CD4-positive, alpha-beta T cell treated with Interleukin-6 for 4 hours (primary cell): ENCODE data around the gene ZGRF1.
A peak's percentile ranks its signal among the peaks of the same experiment; 100 is the strongest.
"Not testable (repeated sequence)": the region's sequence is repeated elsewhere in the genome, so short reads cannot be mapped to it uniquely, and the experiment has no call there.

Experiments used
- DNase-seq: peaks from one replicate; pipeline ENCODE4 v3.0.0-alpha.2; 2020; ENCODE audit warnings: mixed read lengths

The ZGRF1 gene

DNA sequence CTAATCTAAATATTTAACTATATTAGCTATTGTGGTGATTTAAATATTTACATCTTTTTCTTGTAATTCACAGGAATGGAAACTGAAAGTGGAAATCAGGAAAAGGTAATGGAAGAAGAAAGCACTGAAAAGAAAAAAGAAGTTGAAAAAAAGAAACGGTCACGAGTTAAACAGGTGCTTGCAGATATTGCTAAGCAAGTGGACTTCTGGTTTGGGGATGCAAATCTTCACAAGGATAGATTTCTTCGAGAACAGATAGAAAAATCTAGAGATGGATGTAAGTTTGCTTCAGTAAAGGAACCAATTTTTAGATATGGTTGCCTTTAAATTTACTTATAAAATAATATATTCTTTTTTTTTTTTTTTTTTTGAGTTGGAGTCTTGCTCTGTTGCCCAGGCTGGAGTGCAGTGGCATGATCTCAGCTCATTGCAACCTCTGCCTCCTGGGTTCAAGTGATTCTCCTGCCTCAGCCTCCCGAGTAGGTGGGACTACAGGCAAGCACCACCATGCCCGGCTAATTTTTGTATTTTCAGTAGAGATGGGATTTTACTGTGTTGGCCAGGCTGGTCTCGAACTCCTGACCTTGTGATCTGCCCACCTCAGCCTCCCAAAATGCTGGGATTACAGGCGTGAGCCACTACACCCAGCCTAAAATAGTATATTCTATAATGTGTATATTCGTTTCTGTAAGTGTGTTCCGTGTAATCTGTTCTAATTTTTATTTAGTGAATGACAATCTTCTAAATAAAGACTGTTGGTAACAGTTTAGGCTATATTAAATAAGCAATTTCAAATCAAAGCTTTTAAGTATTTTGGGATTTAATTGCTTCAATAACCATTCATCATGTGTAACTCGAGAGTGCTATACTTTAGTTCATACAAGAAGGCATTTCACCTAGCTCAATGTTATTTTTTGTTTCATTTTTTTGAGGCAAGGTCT lies 8.2 kb upstream of the ZGRF1 start:
- DNase-seq = not testable (repeated sequence)

GRCh38 chr4:112642526-112642925 lies 5.8 kb upstream of the ZGRF1 start:
- DNase-seq = no peak

GRCh38 chr4:112637552-112637866 lies 800 bp upstream of the ZGRF1 start:
- DNase-seq = no peak

GRCh38 chr4:112633477-112634235 lies 3.1 kb downstream of the ZGRF1 start:
- DNase-seq = peak; percentile 4

DNA sequence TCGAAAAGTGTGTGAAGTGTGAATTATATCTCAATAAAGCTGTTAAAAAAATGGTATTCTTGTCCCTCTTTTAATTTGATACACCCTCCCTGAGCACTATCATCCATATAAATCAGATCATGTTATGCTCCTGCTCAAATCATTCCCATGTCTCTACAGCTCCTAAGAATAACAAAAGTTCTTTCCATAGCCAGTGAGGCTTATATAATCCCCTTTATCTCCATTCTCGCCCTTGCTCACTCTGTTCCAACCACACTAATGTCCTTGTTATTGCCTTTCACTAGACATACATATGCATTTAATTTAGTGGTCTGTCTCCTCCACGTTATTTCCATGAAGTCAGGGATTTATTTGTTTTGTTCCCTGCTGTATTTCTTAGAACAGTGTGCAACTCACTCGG lies 10.5 kb downstream of the ZGRF1 start:
- DNase-seq = no peak

DNA sequence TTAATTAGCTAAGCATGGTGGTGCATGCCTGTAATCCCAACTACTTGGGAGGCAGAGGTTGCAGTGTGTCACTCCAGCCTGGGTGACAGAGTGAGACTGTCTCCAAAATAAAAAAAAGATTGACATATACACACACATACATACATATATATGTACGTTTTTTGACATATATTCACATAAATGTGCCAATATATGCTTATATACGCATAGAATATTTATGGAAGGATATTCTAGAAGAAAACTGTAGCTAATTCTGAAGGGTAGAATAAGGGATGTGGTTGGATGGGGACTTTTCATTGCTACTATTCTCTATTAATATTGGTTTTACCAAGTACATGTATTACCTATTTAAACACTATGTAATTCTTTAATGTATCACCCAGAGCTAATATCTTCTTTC lies 19.7 kb downstream of the ZGRF1 start:
- DNase-seq = no peak

DNA sequence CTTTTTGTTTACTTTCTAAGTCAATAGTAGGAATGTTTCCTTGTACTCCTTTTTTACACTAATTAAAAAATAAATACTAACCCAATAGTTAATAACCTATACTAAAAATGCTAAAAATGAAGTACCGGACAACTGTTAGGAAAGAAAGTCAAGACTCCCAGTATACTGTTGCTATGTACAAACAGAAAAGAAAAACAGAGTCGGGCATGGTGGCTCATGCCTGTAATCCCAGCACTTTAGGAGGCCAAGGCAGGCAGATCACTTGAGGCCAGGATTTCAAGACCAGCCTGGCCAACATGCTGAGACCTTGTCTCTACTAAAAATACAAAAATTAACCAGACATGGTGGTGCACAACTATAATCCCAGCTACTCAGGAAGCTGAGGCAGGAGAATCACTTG lies 23.9 kb downstream of the ZGRF1 start:
- DNase-seq = not testable (repeated sequence)

- peak; percentile 53 for DNase-seq
Measured at GRCh38 chr4:112604589-112604988, 32.1 kb downstream of the ZGRF1 start.

GRCh38 chr4:112594993-112595392 lies 41.7 kb downstream of the ZGRF1 start:
- no peak for DNase-seq

DNA sequence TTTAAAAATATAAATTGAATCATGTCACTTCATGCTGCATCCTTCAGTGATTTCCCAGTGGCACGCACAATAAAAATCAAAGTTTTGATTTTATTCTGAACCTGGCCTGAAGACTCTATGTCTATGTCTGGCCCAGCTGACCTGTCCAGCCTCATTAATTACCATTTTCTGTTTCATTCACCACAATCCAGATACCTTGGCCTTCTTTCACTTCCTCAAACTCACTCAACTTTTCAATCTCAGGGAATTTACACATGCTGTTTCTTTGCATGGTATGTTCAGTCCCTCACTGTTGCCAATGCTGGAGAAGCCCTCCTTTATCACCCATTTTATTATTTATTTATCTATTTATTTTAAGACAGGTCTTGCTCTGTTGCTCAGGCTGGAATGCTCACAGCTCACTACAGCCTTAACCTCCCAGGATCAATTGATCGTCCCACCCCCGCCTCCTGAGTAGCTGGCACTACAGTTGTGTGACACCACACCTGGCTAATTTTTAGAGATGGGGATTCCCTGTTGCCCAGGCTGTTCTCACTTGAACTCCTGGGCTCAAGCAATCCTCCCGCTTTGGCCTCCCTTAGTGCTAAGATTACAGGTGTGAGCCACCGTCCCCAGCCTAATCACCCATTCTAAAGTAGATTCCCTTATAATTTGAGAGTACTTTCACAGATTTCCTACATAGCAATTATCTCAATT lies 43.1 kb downstream of the ZGRF1 start:
- DNase-seq = no peak

DNA sequence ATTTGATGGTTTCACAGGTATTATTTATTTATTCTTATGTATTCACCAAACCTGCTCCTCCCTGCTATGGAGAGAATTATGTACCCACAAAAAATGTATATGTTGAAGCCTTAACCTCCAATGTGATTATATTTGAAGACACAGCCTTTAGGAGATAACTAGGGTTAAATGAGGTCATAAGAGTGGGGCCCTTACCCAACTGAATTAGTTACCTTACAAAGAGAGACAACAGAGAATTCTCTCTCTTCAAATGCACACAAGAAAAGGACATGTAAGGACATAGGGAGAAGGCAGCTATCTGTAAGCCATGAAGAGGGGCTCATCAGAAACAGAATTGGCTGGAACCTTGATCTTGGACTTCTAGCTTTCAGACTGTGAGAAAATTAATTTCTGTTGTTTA lies 44.0 kb downstream of the ZGRF1 start:
- DNase-seq = no peak

DNA sequence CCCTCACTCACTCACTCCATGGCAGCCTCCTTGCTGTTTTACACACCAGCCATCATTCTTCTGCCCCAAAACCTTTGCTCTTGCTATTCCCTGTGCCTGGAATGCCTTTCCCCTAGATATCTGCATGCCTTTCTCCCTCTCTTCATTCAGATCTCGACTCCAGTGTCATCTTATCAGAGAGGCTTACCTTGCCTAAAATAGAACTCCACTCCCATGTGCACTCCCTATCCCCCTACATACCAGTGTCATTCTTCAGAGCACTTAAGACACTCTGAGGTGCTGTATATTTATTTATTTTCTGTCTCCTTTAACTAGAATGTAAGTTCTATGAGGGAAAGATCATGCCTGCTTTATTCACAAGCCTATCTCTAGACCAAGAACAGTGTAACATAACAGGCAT lies 45.1 kb downstream of the ZGRF1 start:
- DNase-seq = no peak

DNA sequence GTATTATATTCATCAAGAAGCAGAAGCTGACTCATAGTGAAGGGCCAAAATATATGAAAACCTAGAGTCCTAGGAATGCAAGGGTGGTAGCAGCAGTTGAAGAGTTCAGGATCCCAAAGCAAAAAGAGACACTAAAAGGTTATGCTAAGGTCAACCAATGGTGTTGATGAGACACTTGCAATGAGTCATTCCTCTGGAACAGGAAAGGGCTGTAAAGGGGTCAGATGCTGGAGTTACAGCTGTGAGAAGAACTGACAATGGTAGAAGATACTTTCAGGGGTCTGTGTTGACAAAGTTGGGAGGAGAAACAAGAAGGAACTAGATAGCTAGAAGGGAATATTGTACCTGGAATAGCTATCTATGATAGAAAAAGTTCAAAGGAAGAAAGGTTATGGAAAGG lies 47.5 kb downstream of the ZGRF1 start:
- no peak for DNase-seq

- DNase-seq = no peak
Measured at GRCh38 chr4:112585977-112586736, 50.6 kb downstream of the ZGRF1 start.

DNA sequence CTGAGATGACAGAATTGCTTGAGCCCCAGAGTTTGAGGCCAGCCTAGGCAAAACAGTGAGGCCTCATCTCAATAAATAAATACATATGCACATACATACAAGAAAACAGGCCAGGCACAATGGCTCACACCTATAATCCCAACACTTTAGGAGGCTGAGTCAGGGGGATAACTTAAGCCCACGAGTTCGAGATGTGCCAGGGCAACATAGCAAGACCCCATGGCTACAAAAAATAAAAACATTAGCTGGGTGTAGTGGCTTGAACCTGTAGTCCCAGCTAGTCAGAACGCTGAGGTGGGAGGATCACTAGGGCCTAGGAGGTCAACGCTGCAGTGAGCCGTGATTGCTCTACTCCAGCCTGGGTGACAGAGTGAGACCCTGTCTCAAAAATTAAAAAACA lies 69.2 kb downstream of the ZGRF1 start:
- no peak for DNase-seq

DNA sequence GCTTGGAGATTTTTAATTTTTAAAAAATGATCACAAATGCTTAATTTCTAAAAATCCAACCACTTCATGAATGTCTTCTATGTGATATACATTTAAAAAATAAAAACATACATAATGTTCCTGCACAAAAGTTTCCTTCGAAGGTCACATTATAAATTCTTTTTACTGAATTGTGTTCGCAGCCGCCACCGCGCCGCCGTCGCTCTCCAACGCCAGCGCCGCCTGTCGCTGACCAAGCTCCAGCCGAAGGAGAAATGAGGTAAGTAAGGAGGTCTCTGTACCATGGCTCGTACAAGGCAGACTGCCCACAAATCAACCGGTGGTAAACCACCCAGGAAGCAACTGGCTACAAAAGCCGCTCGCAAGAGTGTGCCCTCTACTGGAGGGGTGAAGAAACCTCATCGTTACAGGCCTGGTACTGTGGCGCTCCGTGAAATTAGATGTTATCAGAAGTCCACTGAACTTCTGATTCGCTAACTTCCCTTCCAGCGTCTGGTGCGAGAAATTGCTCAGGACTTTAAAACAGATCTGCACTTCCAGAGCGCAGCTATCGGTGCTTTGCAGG lies 71.9 kb downstream of the ZGRF1 start:
- DNase-seq = no peak

GRCh38 chr4:112563431-112564200 lies 73.1 kb downstream of the ZGRF1 start:
- DNase-seq = no peak

- no peak for DNase-seq
Measured at GRCh38 chr4:112562254-112562879, 74.3 kb downstream of the ZGRF1 start.

- no peak for DNase-seq
Measured at GRCh38 chr4:112560084-112560483, 76.6 kb downstream of the ZGRF1 start.

DNA sequence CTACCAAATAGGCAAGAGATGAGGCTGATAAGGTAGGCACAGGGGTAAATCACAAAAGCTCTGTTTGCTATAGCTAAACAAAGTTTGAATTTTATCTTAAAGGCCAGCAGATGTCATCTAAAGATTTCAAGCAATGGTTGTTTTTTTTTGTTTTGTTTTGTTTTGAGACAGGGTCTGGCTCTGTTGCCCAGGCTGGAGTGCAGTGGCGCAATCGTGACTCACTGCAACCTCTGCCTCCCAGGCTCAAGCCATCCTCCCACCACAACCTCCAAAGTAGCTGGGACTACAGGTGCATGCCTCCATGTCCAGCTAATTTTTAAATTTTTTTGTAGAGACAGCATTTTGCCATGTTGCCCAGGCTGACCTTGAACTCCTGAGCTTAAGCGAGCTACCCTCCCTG lies 77.7 kb downstream of the ZGRF1 start:
- DNase-seq = no peak
